Measurements from ENCODE around the gene AADACL4. TPM values are rescaled to one million over a fixed set of nuclear protein-coding genes. Genes with fewer than 3 reads are reported as not detected.

AADACL4 gene
- total and polyA plus RNA-seq, 2 donors (not counting 1 experiment from before 2014, with no cell fraction given): not detected

DNA sequence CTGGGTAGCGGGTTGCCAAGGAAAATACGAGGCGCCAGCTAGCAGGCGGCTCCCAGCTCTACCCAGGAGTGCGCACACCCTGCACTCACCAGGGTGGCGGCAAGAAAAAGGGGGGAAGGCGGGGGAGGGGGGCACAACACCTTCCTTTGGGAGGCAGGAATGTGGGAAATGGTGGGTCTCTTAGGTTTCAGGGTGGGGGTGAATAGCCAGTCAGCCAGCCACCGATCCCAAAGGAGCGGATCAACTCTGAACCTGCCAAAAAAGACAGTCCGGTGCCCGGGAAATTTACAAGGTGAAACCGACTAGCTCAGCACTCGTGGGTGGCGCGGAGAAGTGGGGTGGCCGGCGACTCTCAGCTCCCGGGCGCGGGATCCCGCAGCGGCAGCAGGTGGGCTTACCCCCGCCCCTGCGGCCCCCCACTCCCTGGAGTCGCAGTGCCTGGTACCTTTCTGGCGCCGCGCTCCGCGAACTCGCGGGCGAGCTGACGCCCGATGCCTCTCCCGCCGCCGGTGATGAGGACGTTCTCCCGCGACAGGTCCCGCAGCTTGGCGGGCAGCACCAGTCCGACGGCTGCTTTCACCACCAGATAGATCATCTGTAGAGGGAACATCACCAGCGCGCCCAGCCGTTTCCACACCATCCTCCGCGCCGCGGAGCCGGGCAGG, 27.0 kb upstream of the AADACL4 start:
- TF ChIP-seq EZH2 (IDR thresholded peaks at IDR 0.05; ENCODE audit: borderline replicate concordance, insufficient read depth, low read depth, low read length, poor library complexity, severe bottlenecking): no peak
- TF ChIP-seq, protein P1, sequence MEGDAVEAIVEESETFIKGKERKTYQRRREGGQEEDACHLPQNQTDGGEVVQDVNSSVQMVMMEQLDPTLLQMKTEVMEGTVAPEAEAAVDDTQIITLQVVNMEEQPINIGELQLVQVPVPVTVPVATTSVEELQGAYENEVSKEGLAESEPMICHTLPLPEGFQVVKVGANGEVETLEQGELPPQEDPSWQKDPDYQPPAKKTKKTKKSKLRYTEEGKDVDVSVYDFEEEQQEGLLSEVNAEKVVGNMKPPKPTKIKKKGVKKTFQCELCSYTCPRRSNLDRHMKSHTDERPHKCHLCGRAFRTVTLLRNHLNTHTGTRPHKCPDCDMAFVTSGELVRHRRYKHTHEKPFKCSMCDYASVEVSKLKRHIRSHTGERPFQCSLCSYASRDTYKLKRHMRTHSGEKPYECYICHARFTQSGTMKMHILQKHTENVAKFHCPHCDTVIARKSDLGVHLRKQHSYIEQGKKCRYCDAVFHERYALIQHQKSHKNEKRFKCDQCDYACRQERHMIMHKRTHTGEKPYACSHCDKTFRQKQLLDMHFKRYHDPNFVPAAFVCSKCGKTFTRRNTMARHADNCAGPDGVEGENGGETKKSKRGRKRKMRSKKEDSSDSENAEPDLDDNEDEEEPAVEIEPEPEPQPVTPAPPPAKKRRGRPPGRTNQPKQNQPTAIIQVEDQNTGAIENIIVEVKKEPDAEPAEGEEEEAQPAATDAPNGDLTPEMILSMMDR (IDR thresholded peaks at IDR 0.05): no peak
- peak overlapping the region in 4 of 5 experiments; percentile 11 to 71 (median 58) for H3K4me3 ChIP-seq (ENCODE audit: control extremely low read depth in 1 of 5, extremely low read depth in 1 of 5, insufficient read depth in 1 of 5, low read depth in 2 of 5, low read length in 4 of 5)
- CTCF ChIA-PET: interaction anchor here (0.8 to 1.5 kb wide), 5 partner anchors 15 to 492 kb away, joined by 3 to 5 read pairs (median 4); no protein-coding TSS in a partner anchor
- peaks cover 61% of the 10 kb centered on the region for H3K27me3 Mint-ChIP-seq
- H3K27me3 ChIP-seq (replicated peaks in 1 of 4; ENCODE audit: control extremely low read depth in 1 of 4, control insufficient read depth in 3 of 4, insufficient read depth in 4 of 4, low read length in 3 of 4): peaks cover 0 to 57% (median 11%) of the 10 kb centered on the region in 4 experiments
- H3K4me1 ChIP-seq (ENCODE audit: control insufficient read depth in 2 of 2, insufficient read depth in 2 of 2, low read length in 2 of 2): peaks cover 29 to 46% of the 10 kb centered on the region in 2 donors
- intact Hi-C loops (cut with micrococcal nuclease): no loop called here
- H3K27ac ChIP-seq (ENCODE audit: low read length in 2 of 2): no peak overlapping the region
- H3K27ac Mint-ChIP-seq: no peak overlapping the region
- H3K4me1 Mint-ChIP-seq: peaks cover 42% of the 10 kb centered on the region
- no peak for ATAC-seq (ENCODE audit: low read depth)
- H3K79me2 ChIP-seq (ENCODE audit: control insufficient read depth, insufficient read depth, low read length): no peaks in the 10 kb centered on the region
- H3K9me3 Mint-ChIP-seq (ENCODE audit: insufficient read depth): no peaks in the 10 kb centered on the region
- peaks cover 0 to 6% (median 0%) of the 10 kb centered on the region in 3 donors for H3K9me3 ChIP-seq (ENCODE audit: control extremely low read depth in 1 of 3, control insufficient read depth in 2 of 3, insufficient read depth in 1 of 3, low read length in 2 of 3)
- H3K9ac ChIP-seq (ENCODE audit: low read length): peak overlapping the region; percentile 63
- peak; percentile 27 for DNase-seq
- peak overlapping the region; percentile 27 for H2AFZ ChIP-seq (ENCODE audit: insufficient read depth, low read depth, low read length, poor library complexity, severe bottlenecking)
- no peaks in the 10 kb centered on the region for H4K20me1 ChIP-seq (ENCODE audit: control insufficient read depth, insufficient read depth, low read length, poor library complexity, severe bottlenecking)
- H3K4me2 ChIP-seq (replicated peaks; ENCODE audit: low read depth, low read length, poor library complexity, severe bottlenecking): peak overlapping the region; percentile 92
- 2% methylated on average over 46 of the region's 53 CpGs for WGBS (ENCODE audit: insufficient coverage)
- H3K36me3 ChIP-seq (replicated peaks in 1 of 2; ENCODE audit: control extremely low read depth in 1 of 2, control insufficient read depth in 1 of 2, extremely low read depth in 1 of 2, insufficient read depth in 2 of 2, low read length in 1 of 2): no peaks in the 10 kb centered on the region
- peak overlapping the region; percentile 86 for H3K4me3 Mint-ChIP-seq
- POLR2A ChIA-PET: no interaction called here

- no peak for TF ChIP-seq EZH2 (IDR thresholded peaks at IDR 0.05; ENCODE audit: borderline replicate concordance, insufficient read depth, low read depth, low read length, poor library complexity, severe bottlenecking)
- H3K36me3 ChIP-seq (replicated peaks in 1 of 2; ENCODE audit: control extremely low read depth in 1 of 2, control insufficient read depth in 1 of 2, extremely low read depth in 1 of 2, insufficient read depth in 2 of 2, low read length in 1 of 2): no peaks in the 10 kb centered on the region
- intact Hi-C loops (cut with micrococcal nuclease): no loop called here
- ChIA-PET CTCF (interaction anchor here (1.5 to 1.6 kb wide), 2 partner anchors 16 to 41 kb away, joined by 4 to 5 read pairs; no protein-coding TSS in a partner anchor), POLR2A (no interaction called here)
- Mint-ChIP-seq H3K4me3 (peak overlapping the region; percentile 86), H3K9me3 (ENCODE audit: insufficient read depth) (no peaks in the 10 kb centered on the region), H3K27ac (no peak overlapping the region), H3K27me3 (peaks cover 63% of the 10 kb centered on the region), H3K4me1 (peaks cover 42% of the 10 kb centered on the region)
- peaks cover 0 to 6% (median 0%) of the 10 kb centered on the region in 3 donors for H3K9me3 ChIP-seq (ENCODE audit: control extremely low read depth in 1 of 3, control insufficient read depth in 2 of 3, insufficient read depth in 1 of 3, low read length in 2 of 3)
- H3K9ac ChIP-seq (ENCODE audit: low read length): peak overlapping the region; percentile 63
- 0% methylated on average over 2 of the region's 13 CpGs for WGBS (ENCODE audit: insufficient coverage)
- peak overlapping the region; percentile 38 to 71 (median 57) for H3K4me3 ChIP-seq (ENCODE audit: control extremely low read depth in 1 of 5, extremely low read depth in 1 of 5, insufficient read depth in 1 of 5, low read depth in 2 of 5, low read length in 4 of 5)
- no peak for DNase-seq
- no peaks in the 10 kb centered on the region for H4K20me1 ChIP-seq (ENCODE audit: control insufficient read depth, insufficient read depth, low read length, poor library complexity, severe bottlenecking)
- no peak for ATAC-seq (ENCODE audit: low read depth)
- no peak overlapping the region for H3K27ac ChIP-seq (ENCODE audit: low read length in 2 of 2)
- H2AFZ ChIP-seq (ENCODE audit: insufficient read depth, low read depth, low read length, poor library complexity, severe bottlenecking): peak overlapping the region; percentile 75
- peaks cover 0 to 57% (median 11%) of the 10 kb centered on the region in 4 experiments for H3K27me3 ChIP-seq (replicated peaks in 1 of 4; ENCODE audit: control extremely low read depth in 1 of 4, control insufficient read depth in 3 of 4, insufficient read depth in 4 of 4, low read length in 3 of 4)
- peaks cover 29 to 46% of the 10 kb centered on the region in 2 donors for H3K4me1 ChIP-seq (ENCODE audit: control insufficient read depth in 2 of 2, insufficient read depth in 2 of 2, low read length in 2 of 2)
- peak overlapping the region; percentile 92 for H3K4me2 ChIP-seq (replicated peaks; ENCODE audit: low read depth, low read length, poor library complexity, severe bottlenecking)
- no peaks in the 10 kb centered on the region for H3K79me2 ChIP-seq (ENCODE audit: control insufficient read depth, insufficient read depth, low read length)
Measured at GRCh38 chr1:12617511-12617900, 26.4 kb upstream of the AADACL4 start.

Data from B cell (primary cell).